GM08714 (cell line): ENCODE data around the gene UBA52.
"Not testable (repeated sequence)": the region's sequence is repeated elsewhere in the genome, so short reads cannot be mapped to it uniquely, and the experiment has no call there.

Experiments
- H3K4me3 ChIP-seq: fragments of 200-500 bp; sonication (Bioruptor generic); 2 replicates; pipeline ENCODE4 v1.5.1; 2014; ENCODE audit warnings: mild to moderate bottlenecking, low read length, inconsistent platforms
- ZNF274 ChIP-seq: IDR thresholded peaks from 2 replicates; pipeline ENCODE4 v1.6.1; 2012; ENCODE audit warnings: mild to moderate bottlenecking, low read depth, low read length

Gene UBA52

GRCh38 chr19:18571564-18572344, at the start of gene UBA52:
TSS of gene UBA52 (plus strand) at chr19:18571857. CDS start at chr19:18573301, 1,444 bp downstream.
- no peak for TF ChIP-seq ZNF274
- H3K4me3 ChIP-seq, result peak within 1 kb of the TSS; percentile 92

GRCh38 chr19:18522124-18522861, 49.4 kb upstream of the UBA52 start:
- TF ChIP-seq ZNF274, result no peak
- peak overlapping the region; percentile 16; the same call in 1 of the 2 replicates for H3K4me3 ChIP-seq

GRCh38 chr19:18522862-18523440, 48.7 kb upstream of the UBA52 start:
- H3K4me3 ChIP-seq, result peak overlapping the region; percentile 16; the same call in 1 of the 2 replicates

DNA sequence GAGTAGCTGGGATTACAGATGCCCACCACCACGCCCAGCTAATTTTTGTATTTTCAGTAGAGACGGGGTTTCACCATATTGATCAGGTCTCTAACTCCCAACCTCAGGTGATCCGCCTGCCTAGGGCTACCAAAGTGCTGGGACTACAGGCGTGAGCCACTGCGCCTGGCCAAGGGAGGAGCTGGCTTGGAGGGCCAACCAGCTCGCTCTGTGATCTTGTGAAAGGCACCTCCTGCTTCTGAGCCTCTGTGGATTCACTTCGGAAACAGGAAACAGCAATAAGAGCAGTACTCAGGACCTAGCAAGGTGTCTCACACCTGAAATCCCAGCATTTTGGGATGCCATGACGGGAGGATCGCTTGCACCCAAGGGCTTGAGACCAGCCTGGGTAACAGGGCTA, 47.8 kb upstream of the UBA52 start:
- TF ChIP-seq ZNF274, result no peak
- H3K4me3 ChIP-seq, result no peak overlapping the region

DNA sequence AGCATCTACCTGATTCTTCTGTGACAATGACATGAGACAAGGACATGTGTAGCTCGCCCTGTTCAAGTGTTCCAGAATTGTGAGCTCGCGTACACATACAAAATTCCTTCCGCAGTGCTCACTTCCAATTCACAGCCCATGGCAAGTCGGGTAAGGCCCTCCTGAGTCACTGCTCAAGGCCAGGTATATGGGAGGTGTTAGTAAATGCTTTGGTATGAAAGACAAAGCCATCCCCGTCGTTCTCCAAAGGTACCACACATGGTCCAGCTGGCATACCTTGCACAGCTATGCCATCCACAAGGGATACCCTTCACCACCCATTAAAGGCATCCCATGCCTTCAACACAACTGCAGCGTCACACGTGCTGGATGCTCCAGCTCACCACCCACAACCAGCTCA, 45.3 kb upstream of the UBA52 start:
- TF ChIP-seq ZNF274, result no peak
- H3K4me3 ChIP-seq, result no peak overlapping the region

GRCh38 chr19:18529782-18530181, 41.9 kb upstream of the UBA52 start:
- no peak for TF ChIP-seq ZNF274

DNA sequence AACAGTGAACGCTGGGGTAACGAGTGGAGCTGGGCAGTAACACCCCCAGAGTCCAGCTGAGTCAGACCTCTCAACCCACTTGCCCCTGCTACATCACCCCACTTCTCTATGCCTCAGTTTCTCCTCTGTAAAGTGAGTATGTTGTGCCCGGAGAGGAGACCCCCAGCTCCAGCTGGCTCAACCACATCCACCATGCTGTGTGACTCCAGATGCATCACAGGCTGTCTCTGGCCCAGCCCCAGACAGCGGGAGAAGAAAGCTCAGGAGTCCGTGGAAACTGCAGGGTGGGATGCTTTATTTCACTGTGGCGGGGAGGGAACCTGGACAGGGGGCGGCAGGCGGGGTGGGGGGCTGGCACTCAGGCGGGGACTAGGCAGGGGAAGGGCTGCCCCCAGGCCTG, 40.2 kb upstream of the UBA52 start:
- no peak overlapping the region for H3K4me3 ChIP-seq
- TF ChIP-seq ZNF274, result no peak

More at GRCh38 chr19:18529782-18530181, 41.9 kb upstream of the UBA52 start:
- no peak overlapping the region for H3K4me3 ChIP-seq

DNA sequence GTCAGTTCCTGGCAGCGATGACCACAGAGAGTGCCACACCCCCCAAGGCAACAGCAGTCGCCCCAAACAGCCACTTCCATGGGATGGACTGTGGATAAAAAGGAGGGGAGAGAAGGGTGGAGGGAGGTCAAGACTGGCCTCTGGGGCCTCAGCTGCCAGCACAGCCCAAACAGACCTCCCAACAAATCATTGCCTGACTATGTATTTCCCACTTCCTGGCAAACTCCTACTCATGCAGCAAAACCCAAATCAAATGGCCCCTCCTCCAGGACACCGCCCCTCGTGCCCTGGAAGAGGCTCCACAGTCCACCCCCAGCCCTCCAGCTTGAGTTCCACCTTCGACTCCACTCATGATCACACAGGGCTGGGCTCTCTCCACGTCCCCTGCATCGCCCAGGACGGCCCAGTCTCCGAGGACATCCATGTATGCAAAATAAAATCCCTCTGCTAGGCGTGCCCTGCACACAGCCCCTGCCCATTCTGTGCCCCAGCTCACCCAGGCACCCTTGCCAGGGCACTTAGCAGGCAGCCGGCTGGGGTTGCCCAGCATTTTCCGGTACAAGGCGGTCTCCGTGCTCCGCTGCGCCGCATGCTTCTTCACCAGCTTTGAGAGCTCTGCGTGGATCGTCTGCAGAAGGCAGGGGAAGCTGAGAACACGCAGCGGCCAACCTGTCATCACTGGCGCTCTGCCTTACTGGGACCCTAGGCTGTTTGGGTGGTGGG, 39.3 kb upstream of the UBA52 start:
- H3K4me3 ChIP-seq, result no peak overlapping the region
- no peak for TF ChIP-seq ZNF274

- TF ChIP-seq ZNF274, result no peak
- no peak overlapping the region for H3K4me3 ChIP-seq
Measured at GRCh38 chr19:18533058-18533457, 38.6 kb upstream of the UBA52 start.

DNA sequence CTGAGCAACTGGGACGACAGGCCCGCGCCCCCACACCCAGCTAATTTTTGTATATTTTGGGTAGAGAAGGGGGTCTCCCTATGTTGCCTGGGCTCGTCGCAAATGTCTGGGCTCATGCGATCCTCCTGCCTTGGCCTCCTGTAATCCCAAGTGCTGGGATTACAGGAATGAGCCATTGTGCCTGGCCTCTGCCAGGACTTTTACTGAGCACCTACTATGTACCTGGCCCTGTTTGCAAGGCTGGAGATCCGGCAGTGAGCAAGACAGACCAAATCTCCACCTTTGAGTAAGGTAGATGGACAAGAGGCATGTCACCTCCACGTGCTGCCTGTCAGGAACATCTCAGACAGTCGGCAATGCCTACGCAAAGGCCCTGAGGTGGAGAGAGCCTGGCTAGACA, 35.2 kb upstream of the UBA52 start:
- no peak overlapping the region for H3K4me3 ChIP-seq
- no peak for TF ChIP-seq ZNF274

- no peak for TF ChIP-seq ZNF274
- no peak overlapping the region for H3K4me3 ChIP-seq
Measured at GRCh38 chr19:18537431-18537830, 34.2 kb upstream of the UBA52 start.

- H3K4me3 ChIP-seq, result no peak overlapping the region
- TF ChIP-seq ZNF274, result no peak
Measured at GRCh38 chr19:18538115-18538514, 33.5 kb upstream of the UBA52 start.

DNA sequence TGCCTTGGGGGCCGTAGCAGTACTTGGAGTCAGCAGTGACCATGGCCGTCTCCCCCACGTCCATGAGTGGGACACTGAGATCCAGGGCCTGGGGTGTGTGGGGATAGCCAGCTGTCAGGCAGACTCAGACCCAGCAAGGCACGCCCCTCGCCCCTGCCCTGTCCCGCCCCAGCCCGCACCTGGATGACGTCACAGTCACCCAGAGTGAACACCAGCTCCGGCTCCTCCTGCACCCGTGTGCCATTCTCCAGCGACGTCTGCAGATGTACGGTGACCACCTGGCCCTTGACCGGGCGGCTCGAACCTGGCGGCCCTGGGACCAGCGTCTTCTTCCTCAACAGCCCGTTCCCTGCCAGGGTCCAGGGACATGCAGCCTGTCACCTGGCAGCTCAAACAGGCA, 32.3 kb upstream of the UBA52 start:
- no peak overlapping the region for H3K4me3 ChIP-seq
- TF ChIP-seq ZNF274, result no peak

DNA sequence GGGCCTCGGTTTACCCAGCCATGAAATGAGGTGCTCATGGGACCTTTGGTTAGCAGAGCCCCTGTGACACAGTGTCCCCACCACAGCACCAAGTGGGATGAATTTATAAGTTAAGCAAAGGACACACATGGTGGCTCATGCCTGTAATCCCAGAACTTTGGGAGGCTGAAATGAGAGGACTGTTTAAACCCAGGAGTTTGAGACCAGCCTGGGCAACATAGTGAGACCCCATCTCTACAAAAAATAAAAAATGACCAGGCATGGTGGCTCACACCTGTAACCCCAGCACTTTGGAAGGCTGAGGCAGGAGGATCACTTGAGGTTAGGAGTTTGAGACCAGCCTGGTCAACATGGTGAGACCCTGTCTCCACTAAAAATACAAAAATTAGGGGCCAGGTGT, 31.5 kb upstream of the UBA52 start:
- not testable (repeated sequence) for H3K4me3 ChIP-seq
